ENCODE measurements around the gene OR51B2.

Gene OR51B2

DNA sequence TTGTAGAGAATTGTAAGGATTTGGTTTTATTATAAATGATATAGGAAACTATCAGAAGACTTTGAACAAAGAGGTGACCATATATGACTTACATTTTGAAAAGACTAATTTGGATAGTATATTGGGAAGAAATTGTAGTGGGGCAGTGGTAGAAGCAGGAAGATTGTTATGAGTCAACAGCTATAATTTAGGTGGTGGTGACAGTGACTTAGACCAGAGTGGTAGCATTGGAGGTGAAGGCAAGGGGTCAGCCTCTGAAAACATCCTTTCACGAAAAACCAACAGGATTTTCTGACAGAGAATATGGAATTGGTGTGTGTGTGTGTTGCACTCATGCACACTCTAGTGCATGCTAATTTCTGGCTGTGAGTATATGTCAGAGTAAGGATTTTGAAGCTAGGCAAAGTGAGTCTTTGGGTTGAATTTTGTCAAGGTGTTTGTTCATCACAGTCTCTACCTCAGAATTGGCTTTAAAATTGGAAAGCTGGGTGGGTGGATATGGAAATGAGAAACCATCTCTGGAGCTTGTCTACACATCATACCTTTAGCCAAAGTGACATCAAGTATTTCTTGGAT, 46.2 kb downstream of the OR51B2 start:
- no peak overlapping the region for H2AFZ ChIP-seq (ENCODE audit: low read length)
- no peak overlapping the region for H3K27ac ChIP-seq (ENCODE audit: low read depth, low read length, poor library complexity, severe bottlenecking)
- no peaks in the 10 kb centered on the region for H3K9me3 ChIP-seq (ENCODE audit: low read length)
- no peak overlapping the region for H3K9ac ChIP-seq (ENCODE audit: low read length)
- TF ChIP-seq EZH2 (IDR thresholded peaks at IDR 0.05; ENCODE audit: borderline replicate concordance, low read length), result no peak
- TF ChIP-seq, protein P1, sequence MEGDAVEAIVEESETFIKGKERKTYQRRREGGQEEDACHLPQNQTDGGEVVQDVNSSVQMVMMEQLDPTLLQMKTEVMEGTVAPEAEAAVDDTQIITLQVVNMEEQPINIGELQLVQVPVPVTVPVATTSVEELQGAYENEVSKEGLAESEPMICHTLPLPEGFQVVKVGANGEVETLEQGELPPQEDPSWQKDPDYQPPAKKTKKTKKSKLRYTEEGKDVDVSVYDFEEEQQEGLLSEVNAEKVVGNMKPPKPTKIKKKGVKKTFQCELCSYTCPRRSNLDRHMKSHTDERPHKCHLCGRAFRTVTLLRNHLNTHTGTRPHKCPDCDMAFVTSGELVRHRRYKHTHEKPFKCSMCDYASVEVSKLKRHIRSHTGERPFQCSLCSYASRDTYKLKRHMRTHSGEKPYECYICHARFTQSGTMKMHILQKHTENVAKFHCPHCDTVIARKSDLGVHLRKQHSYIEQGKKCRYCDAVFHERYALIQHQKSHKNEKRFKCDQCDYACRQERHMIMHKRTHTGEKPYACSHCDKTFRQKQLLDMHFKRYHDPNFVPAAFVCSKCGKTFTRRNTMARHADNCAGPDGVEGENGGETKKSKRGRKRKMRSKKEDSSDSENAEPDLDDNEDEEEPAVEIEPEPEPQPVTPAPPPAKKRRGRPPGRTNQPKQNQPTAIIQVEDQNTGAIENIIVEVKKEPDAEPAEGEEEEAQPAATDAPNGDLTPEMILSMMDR (IDR thresholded peaks at IDR 0.05; ENCODE audit: low read length), result no peak
- no peaks in the 10 kb centered on the region for H3F3A ChIP-seq (ENCODE audit: insufficient read depth, low read length)
- H3K4me2 ChIP-seq (ENCODE audit: low read length), result no peak overlapping the region
- no peaks in the 10 kb centered on the region for H3K27me3 ChIP-seq (ENCODE audit: insufficient read depth, low read length)
- no peaks in the 10 kb centered on the region for H3K4me1 ChIP-seq (ENCODE audit: insufficient read depth, low read length, severe bottlenecking)
- no peaks in the 10 kb centered on the region for H4K20me1 ChIP-seq (ENCODE audit: insufficient read depth, low read length)
- H3K36me3 ChIP-seq (ENCODE audit: insufficient read depth, low read length), result no peaks in the 10 kb centered on the region
- no peaks in the 10 kb centered on the region for H3K9me2 ChIP-seq (ENCODE audit: low read depth, low read length)
- no peak overlapping the region for H3K4me3 ChIP-seq (ENCODE audit: low read depth, low read length, poor library complexity, severe bottlenecking)
- no peaks in the 10 kb centered on the region for H3K79me2 ChIP-seq (ENCODE audit: insufficient read depth, low read length)

DNA sequence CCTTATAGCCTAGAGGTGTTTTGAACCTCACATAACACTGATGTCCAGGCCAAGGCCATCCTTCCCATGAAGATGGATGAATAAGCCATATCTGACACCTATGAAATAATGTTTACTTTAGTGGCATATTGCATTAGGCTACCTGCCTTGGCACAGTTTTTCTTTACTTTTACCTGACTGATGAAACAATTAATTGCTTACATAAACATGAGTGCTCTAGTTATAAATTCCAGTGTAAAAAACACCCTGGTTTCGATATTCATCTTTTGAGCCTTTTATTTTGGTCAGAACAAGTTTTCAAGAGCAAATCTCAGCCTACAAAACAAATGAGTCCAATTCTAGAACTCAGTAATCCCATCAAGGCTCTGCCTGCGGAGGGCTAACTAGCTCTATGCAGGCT, 47.4 kb downstream of the OR51B2 start:
- no peaks in the 10 kb centered on the region for H3K27me3 ChIP-seq (ENCODE audit: insufficient read depth, low read length)
- no peaks in the 10 kb centered on the region for H3K9me2 ChIP-seq (ENCODE audit: low read depth, low read length)
- no peak overlapping the region for H3K9ac ChIP-seq (ENCODE audit: low read length)
- no peaks in the 10 kb centered on the region for H3F3A ChIP-seq (ENCODE audit: insufficient read depth, low read length)
- H2AFZ ChIP-seq (ENCODE audit: low read length), result no peak overlapping the region
- no peaks in the 10 kb centered on the region for H3K36me3 ChIP-seq (ENCODE audit: insufficient read depth, low read length)
- no peaks in the 10 kb centered on the region for H3K9me3 ChIP-seq (ENCODE audit: low read length)
- H3K4me2 ChIP-seq (ENCODE audit: low read length), result no peak overlapping the region
- TF ChIP-seq, protein P1 (IDR thresholded peaks at IDR 0.05; ENCODE audit: low read length), result no peak
- no peak for TF ChIP-seq EZH2 (IDR thresholded peaks at IDR 0.05; ENCODE audit: borderline replicate concordance, low read length)
- H3K4me1 ChIP-seq (ENCODE audit: insufficient read depth, low read length, severe bottlenecking), result no peaks in the 10 kb centered on the region
- no peaks in the 10 kb centered on the region for H3K79me2 ChIP-seq (ENCODE audit: insufficient read depth, low read length)
- H3K27ac ChIP-seq (ENCODE audit: low read depth, low read length, poor library complexity, severe bottlenecking), result no peak overlapping the region
- no peaks in the 10 kb centered on the region for H4K20me1 ChIP-seq (ENCODE audit: insufficient read depth, low read length)
- H3K4me3 ChIP-seq (ENCODE audit: low read depth, low read length, poor library complexity, severe bottlenecking), result no peak overlapping the region

DNA sequence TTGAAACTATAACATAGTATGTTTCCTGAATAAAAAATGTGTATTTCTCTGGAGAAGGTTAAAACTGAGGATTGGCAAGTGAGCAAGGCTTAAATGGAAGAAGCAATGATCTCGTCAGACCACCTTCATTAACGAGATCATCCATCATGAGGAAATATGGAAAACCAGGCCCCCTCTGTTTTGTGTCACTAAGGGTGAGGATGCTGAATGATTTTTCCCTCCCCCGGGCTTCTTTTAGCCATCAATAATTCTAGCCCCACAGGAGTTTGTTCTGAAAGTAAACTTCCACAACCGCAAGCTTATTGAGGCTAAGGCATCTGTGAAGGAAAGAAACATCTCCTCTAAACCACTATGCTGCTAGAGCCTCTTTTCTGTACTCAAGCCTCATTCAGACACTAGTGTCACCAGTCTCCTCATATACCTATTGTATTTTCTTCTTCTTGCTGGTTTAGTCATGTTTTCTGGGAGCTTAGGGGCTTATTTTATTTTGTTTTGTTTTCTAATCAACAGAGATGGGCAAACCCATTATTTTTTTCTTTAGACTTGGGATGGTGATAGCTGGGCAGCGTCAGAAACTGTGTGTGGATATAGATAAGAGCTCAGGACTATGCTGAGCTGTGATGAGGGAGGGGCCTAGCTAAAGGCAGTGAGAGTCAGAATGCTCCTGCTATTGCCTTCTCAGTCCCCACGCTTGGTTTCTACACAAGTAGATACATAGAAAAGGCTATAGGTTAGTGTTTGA, 48.6 kb downstream of the OR51B2 start:
- no peaks in the 10 kb centered on the region for H3F3A ChIP-seq (ENCODE audit: insufficient read depth, low read length)
- H3K4me2 ChIP-seq (ENCODE audit: low read length), result no peak overlapping the region
- no peak overlapping the region for H3K27ac ChIP-seq (ENCODE audit: low read depth, low read length, poor library complexity, severe bottlenecking)
- no peak overlapping the region for H3K9ac ChIP-seq (ENCODE audit: low read length)
- H3K4me3 ChIP-seq (ENCODE audit: low read depth, low read length, poor library complexity, severe bottlenecking), result no peak overlapping the region
- no peaks in the 10 kb centered on the region for H3K79me2 ChIP-seq (ENCODE audit: insufficient read depth, low read length)
- no peaks in the 10 kb centered on the region for H3K9me2 ChIP-seq (ENCODE audit: low read depth, low read length)
- H3K36me3 ChIP-seq (ENCODE audit: insufficient read depth, low read length), result no peaks in the 10 kb centered on the region
- H3K9me3 ChIP-seq (ENCODE audit: low read length), result no peaks in the 10 kb centered on the region
- no peaks in the 10 kb centered on the region for H3K4me1 ChIP-seq (ENCODE audit: insufficient read depth, low read length, severe bottlenecking)
- no peaks in the 10 kb centered on the region for H3K27me3 ChIP-seq (ENCODE audit: insufficient read depth, low read length)
- TF ChIP-seq, protein P1 (IDR thresholded peaks at IDR 0.05; ENCODE audit: low read length), result no peak
- TF ChIP-seq EZH2 (IDR thresholded peaks at IDR 0.05; ENCODE audit: borderline replicate concordance, low read length), result no peak
- H4K20me1 ChIP-seq (ENCODE audit: insufficient read depth, low read length), result no peaks in the 10 kb centered on the region
- no peak overlapping the region for H2AFZ ChIP-seq (ENCODE audit: low read length)

Data from OCI-LY1 (cell line).